NOMO-1 treated with dmso at 0.1 percent for 144 hours (cell line): ENCODE data around the gene CCDC120.

Experiments used
- DNase-seq: peaks from one replicate; lab custom pipeline; 2025; ENCODE audit not compliant: unreplicated experiment; lab: John Stamatoyannopoulos, UW

CCDC120 gene

GRCh38 chrX:49061916-49062315 is 3.1 kb downstream of the CCDC120 start:
- DNase-seq = no peak

GRCh38 chrX:49063715-49064114 is 4.9 kb downstream of the CCDC120 start:
- DNase-seq = no peak

- no peak for DNase-seq
Observed at GRCh38 chrX:49064303-49064702, 5.5 kb downstream of the CCDC120 start.

- DNase-seq = no peak
Observed at GRCh38 chrX:49064735-49065134, 5.9 kb downstream of the CCDC120 start.

DNA sequence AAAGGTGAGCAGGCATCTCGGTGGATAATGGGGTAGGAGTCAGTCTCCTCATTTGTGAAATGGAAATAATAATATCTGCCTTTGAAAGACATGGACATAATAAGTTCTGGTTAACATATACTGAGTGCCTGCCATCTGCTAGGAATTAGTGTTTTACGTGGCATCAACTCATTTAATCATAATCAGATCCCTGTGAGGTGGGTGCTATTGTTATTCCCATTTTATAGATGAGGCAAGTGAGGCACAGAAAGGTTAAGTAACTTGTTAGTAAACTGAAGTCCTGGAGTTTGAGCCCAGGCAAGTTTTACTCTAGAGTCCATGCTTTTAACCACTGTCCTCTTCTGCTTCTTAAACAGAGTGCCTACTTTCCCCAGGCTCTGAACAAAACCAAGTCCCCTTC is 7.5 kb downstream of the CCDC120 start:
- DNase-seq = no peak

DNA sequence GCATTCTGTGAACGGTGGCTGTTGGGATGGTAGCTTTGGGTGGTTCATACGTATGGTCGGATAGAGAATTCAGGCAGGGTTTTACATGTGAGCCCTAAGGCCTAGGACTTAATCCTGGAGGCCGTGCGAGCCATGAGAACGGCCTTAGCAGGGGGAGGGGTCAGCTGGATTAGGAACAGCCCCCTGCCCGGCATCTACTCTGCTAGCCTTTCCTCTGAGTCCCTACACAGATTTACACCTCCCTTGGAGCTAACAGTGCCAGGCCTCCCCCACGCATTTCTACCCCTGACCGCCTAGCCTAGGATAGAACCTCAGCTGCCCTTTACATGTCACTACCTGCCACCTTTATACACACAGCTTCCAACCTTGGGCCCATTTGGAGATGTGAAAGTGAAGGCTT is 7.9 kb downstream of the CCDC120 start:
- no peak for DNase-seq

GRCh38 chrX:49067285-49068120 is 8.7 kb downstream of the CCDC120 start:
- no peak for DNase-seq

- no peak for DNase-seq
Observed at GRCh38 chrX:49069038-49069437, 10.2 kb downstream of the CCDC120 start.

GRCh38 chrX:49070988-49071387 is 12.2 kb downstream of the CCDC120 start:
- no peak for DNase-seq

GRCh38 chrX:49071877-49072711 is 13.3 kb downstream of the CCDC120 start:
- DNase-seq = no peak

- DNase-seq = no peak
Observed at GRCh38 chrX:49072712-49073095, 13.9 kb downstream of the CCDC120 start.

GRCh38 chrX:49073601-49074575 is 15.1 kb downstream of the CCDC120 start, which contains the start of gene PRAF2:
Gene PRAF2 (minus strand): TSS chrX:49074002. CDS start chrX:49073987, 15 bp downstream.
- DNase-seq = peak; percentile 17

GRCh38 chrX:49075347-49075746 is 16.5 kb downstream of the CCDC120 start:
- no peak for DNase-seq

DNA sequence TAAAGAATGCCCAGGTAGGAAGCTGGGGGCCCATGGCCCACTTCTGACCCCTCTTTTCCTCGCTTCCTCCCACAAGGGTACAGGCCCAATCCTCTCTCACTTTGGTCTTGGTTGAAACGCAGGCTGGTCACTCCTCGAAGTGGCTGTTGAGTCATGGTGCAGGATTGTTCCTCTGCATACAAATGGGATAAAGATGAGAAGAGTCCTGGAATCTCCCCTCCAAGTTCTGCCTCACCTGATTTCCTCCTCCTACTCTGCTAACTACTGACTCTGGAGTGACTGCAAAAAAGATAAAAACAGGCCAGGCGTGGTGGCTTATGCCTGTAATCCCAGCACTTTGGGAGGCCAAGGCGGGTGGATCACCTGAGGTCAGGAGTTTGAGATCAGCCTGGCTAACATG is 19.1 kb downstream of the CCDC120 start:
- no peak for DNase-seq

DNA sequence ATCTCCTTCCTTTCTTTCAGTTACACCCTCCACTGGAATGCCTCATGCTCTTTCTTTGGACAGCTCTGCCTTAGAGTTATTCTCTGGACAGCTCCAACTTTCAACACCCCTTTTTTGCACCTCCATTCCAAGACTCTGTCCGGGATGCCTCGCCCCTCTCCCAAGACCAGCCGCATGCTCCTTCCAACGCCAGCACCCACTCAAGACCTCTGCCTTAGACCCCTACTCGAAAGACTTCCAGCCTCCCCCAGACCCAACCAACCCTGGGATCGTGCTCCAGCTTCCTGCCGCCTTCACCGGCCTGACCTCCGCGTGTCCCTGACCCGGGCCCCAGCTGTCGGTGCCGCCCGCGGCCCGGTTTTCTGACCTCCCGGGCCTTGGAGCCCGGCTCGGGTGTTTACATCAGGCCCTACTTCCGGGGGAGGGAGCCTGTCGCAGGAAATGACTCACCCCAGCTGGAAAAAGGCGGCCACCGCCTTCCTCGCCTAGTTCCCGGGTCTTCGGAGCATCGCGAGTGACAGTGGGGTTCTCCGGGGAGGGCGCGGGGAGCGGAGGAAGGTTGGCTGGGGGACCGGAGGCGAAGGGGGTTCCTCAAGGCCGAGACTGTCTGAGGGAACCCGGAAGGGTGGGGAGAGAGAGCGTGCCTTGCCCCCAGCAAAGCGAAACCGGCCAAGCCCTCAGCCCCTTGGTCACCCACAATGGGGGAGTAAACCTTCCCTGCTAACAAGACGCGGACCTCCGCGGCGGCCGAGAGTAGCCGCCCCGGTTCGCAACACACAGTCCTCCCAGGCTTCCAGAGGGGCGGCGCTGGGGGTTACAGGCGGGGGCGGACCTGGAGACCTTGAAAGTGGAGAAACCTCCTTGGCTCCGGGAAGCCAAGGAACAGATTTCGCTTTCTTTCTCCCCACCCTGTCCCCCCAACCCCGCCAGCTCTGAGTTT is 21.0 kb downstream of the CCDC120 start, which contains the start of gene WDR45:
TSS of gene WDR45 (minus strand) at position 399 of the 940 bp plus-strand sequence. CDS start 1,792 bp downstream, outside the sequence.
- peak; percentile 49 for DNase-seq

- DNase-seq = no peak
Observed at GRCh38 chrX:49082271-49082871, 23.6 kb downstream of the CCDC120 start.

- DNase-seq = no peak
Observed at GRCh38 chrX:49089553-49089952, 30.8 kb downstream of the CCDC120 start.

DNA sequence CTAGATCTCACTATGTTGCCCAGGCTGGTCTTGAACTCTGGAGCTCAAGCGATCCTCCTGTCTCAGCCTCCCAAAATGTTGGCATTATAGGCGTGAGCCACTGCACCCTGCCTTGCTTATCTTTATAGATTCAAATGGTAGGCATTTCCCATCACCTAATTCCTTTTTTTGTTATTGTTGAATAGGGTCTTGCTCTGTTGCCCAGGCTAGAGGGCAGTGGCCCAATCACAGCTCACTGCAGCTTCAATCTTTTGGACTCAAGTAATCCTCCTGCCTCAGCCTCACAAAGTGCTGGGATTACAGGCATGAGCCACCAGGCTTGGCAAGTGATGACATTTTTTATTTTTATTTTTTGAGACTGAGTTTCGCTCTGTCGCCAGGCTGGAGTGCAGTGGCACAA is 37.6 kb downstream of the CCDC120 start:
- DNase-seq = no peak
